Activated CD8-positive, alpha-beta memory T cell treated with anti-CD3 and anti-CD28 coated beads for 48 hours (primary cell): ENCODE results near the gene MGAT1.
"Not testable (repeated sequence)": the region's sequence is repeated elsewhere in the genome, so short reads cannot be mapped to it uniquely, and the experiment has no call there.

Source experiments
- DNase-seq, 3 experiments: peaks; one replicate each; pipeline ENCODE4 v3.0.0-alpha.2; 2020; ENCODE audit warnings: low read depth in 2 of 3, low spot score in 2 of 3

Gene MGAT1

DNA sequence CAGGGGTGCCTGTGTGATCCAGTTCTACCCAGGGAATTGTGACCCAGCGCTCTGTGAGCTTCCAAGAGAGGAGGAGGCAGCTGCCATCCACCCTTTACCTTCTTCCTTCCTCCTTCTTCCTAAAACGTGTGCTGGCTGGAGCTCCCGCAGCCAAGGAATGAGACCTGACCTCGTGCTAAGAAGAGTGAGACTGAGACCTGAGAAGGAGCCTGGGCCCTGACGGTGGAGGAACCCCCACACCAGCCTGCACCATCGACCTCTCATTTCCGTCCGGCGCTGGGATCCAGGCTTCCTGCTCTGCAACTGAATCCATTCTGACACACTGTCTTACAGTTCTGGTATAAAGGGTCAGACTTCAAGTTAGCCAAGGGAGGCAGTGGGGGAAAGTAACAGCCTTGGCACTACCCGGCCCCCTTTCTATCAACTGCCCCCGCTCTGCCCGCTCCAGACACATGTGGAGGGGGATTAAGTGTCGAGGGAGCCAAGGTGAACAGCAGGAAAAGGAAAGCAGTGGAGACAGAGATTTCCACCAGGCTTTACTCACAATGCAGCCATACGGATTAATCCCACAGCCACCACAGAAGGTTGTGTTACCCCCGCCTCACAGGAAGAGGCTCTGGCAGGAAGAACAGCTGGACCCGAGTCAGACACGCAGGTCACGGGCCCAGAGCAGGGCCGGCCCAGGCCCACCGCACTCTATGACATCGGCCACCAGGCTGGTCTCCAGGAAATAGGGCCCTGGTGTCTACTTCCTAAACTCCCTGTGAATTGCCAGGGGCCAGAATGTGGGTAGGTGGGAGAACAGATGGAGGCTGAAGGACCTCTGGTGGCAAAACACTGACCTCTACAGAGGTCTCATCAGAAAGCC, 15.8 kb downstream of the MGAT1 start:
- no peak for DNase-seq

DNA sequence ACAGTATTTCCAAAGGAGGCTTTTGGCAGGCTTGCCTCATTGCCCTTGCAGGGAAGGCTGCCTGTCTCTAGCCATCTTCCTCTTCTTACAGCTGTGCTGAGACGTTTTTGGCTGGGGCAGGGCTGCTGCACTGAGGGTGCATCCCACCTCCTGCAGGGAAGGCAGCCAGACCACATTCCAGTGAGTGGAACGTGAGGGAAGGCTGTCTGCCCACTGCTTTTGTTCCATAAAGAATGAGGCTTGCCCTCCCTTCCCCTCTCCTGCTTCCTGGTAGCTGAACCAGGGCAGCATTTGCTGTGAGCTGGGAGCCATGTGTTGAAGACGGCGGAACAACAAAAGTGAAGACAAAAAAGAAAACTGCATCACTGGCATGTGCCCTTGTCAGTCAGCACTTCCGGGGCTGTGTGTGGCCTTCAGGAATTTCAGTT, 16.8 kb downstream of the MGAT1 start:
- no peak for DNase-seq

DNA sequence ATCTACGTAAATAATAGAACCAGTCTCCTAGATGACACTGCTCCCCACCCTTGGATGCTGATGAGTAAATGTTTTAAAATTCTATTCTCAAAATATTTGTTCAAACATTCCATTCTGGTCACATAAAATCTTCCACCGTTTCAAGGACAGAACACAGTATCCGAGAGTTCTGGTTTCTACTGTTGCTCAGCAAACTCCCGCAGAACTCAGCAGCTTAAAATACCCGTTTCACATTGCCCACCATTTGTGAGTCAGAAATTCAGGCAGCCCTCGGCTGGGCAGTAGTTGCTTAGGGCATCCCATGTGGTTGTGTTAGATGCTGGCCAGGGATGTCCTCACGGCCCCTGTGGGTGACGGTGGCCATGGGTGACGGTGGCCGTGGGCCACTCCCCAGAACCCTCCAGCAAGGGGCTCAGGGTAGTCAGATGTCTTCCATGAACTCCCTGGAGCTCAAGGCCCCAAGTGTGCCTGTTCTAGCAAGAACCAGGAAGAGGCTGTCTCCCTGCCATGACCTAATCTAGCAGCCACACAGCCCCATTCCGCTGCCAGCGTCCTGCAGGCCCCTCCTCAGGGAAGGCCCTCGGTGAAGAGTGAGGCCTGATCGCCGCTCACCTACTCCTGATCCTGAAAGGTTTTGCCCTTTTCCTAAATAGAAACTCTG, 17.4 kb downstream of the MGAT1 start:
- no peak for DNase-seq

DNA sequence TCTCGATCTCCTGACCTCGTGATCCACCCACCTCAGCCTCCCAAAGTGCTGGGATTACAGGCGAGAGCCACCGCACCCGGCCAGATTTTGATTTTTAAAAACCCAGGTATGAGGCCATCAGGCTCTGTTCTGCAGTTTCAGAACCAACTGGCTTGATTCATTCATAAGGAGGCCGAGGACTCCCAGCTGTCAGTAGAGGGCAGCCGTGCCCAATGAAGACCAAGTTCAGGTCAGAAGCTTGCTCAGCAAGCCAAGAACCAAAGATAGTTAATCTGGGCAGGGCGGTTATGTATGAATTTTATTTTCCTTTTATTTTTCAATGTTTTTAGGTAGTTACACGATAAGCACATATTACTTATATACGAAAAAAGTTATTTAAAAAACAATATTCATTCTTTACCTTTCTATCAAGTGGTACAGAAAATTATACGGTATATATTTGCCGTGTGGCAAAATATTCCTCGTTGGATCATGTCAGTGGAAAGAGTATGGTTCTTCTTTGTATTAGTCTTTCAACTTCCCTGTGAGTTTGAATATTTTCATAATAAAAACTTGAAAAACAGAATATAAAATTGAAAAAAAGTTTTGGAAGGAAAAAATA, 18.0 kb downstream of the MGAT1 start:
- DNase-seq = no peak

DNA sequence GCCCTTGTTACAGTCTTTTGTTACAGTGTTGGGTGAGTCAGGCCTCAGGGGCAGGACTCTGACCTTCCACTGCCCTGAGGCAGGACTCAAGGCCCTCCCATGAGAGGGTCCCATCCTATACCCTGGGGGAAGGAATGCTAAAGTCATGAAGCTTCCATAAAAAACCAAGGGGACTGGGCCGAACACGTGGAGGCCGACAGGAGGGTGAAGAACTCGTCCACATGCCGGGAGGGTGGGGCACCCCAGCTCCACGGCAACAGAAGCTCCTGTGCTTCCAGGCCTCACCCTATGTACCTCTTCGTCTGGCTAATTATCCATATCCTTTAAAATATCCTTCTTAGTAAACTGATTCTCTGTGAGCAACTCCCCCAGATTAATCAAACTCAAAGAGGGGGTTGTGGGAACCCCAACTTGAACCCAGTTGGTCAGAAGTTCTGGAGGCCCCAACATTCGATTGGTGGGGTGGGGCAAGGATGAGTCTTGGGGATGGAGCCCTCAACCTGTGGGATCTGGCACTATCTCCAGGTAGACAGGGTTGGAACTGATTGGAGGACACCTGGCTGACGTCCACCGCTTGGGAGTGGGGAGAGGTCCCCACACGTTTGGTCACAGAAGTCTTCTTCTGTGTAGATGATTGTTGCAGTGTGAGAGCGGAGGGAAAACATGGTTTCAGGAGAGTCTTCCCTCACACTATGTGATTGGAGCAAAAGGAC, 19.1 kb downstream of the MGAT1 start:
- DNase-seq = no peak

DNA sequence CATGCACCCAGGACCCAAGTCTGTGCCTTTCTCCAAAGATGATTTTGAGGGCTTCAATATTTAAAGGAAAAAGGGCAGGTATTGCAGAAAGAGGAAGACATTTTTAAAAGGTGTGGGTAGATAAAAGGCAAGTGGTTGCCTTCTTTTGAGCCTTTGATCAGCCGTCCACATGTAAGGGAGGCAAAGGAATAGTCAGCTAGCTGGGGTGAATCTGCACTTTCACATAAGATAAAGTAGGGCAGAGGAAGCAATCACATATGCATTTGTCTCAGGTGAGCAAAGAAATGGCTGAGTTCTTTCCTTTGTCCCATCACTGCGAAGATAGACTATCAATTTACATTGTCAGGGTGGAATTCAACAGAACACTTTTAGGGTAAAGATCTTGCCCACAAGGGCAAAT, 19.9 kb downstream of the MGAT1 start:
- no peak for DNase-seq

DNA sequence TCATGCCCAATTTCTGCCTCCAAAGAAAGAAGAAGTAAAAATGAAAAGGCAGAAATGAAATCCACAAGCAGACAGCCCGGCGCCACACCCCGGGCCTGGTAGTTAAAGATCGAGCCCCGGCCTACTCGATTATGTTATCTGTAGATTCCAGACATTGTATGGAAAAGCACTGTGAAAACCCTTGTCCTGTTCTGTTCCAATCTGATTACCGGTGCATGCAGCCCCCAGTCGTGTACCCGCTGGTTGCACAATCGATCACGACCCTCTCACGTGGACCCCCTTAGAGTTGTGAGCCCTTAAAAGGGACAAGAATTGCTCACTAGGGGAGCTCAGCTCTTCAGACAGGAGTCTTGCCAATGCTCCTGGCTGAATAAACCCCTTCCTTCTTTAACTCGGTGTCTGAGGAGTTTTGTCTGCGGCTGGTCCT, 20.7 kb downstream of the MGAT1 start:
- DNase-seq = not testable (repeated sequence)

DNA sequence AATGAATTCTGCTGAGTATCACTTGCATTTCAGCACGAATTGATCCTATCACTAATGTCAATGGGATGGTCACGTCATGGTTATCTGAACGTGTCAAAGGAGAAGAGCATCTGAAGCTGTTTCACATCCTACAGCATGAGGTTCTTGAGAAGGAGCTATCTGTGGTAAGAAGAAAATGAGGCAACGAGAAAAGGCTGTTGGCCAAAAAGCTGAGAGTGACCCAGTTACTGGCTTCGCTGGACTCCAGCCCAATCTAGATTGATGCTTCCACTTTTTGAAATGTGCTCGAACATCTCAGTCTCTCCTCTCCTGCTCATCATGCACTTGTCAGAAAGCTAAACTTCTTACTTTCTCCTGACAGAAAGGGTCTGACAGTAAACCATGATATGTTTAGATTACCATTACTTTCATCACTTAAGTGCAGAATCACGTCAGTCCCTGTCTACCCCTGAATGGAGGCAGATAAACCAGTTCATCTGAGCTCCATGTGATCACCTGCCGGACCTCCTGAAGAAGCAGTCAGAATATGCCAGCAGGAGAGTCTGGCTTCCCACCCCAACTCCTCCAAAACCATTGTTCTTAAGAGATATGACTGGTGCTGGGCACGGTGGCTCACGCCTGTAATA, 22.5 kb downstream of the MGAT1 start:
- DNase-seq = no peak

DNA sequence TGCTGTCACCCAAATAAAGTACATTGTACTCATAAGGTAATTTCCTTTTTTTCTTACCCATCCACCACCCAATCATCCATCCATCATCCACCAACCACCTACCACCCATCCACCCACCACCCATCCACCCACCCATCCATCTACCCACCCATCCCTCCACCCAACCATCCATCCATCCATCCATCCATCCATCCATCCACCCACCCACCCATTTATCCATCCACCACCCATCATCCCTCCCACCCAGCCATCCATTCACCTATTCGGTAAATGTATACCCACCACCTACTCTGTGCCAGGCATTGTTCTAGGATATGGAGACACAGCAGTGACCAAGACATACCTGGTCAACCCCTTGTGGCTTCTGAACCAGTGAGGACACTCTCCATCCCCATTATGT, 25.1 kb downstream of the MGAT1 start:
- DNase-seq = no peak

DNA sequence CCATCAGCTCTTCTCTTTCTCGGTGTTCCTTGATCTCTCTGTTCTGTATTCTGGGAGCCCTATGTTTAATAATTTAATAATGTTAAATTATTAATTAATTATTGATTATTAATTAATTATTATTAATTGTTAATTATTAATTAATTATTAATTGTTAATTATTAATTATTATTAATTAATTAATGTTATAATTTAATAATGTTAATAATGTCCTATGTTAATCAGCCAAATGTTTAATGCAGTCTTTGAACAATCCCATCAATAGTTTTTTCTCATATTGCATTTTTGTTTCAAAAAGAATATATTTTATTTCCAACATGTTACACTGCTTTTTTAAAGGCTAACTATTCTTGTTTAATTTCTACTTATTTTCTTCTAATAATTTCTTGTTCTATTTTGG, 26.2 kb downstream of the MGAT1 start:
- no peak for DNase-seq

DNA sequence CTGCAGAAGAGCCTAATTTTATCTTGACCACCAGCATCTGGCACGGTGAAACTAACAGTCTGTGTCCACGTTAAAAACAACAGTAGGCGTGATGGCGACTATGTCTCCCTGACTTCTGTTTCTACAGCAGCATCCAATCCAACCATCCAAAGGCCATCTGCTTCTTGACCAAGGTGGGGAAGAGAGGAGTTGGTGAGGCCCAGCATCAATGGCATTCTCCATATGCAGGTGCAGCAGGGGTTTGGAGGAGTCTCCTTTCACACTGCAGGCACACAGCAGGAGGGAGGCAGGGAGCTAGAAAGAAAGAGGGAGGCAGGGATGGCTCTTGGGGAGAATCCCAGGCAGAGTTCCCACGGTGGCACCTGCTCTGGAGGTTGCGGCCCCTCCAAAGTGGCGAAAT, 27.0 kb downstream of the MGAT1 start:
- DNase-seq = no peak

DNA sequence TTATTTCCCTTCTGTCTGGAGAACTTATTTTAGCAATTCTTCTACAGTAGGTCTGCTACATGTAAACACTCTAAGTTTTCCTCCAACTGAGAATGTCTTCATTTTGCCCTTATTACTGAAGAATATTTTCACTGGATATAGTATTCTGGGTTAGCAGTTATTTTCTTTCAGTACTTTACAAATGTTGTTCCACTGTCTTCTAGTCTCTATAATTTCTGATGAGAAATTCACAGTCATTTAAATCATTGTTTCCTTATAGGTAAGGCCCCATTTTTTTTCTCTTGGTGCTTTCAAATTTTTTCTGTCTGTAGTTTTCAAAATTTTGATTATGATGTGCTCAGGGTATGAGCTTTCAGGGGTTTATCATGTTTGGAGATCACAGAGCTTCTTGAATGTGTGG, 30.8 kb downstream of the MGAT1 start:
- DNase-seq = no peak

DNA sequence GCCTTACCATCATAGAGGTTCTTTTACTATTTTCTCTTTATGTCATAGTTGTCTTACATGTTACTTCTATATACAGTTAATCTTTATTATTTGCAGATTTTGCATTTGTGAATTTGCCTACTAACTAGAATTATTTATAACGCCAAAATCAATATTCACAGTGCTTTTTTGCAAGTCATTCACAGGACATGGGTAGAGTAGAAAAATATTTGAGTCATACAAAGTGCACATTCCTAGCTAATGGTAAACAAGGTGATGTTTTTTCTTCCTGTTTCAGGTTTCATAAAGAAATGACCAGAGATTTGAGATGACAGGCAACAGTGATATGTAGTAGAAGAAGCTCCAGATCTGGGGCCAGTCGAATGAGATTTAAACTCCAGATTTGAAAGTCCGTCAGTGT, 32.8 kb downstream of the MGAT1 start:
- no peak for DNase-seq

DNA sequence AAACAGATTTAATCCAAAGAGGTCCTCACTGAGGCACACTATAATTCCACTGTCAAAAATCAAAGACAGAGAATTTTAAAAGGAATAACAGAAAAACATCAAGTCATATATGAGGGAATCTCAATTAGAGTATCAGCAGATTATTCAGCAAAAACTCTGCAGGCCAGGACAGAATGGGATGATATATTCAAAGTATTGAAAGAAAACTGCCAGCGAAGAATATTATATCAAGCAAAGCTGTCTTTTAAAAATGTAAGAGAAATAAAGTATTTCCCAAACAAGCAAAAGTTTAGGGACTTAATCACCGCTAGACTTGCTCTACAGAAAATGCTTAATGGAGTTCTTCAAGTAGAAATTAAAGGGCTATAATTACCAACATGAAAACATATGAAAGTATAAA, 47.0 kb downstream of the MGAT1 start:
- DNase-seq = no peak

DNA sequence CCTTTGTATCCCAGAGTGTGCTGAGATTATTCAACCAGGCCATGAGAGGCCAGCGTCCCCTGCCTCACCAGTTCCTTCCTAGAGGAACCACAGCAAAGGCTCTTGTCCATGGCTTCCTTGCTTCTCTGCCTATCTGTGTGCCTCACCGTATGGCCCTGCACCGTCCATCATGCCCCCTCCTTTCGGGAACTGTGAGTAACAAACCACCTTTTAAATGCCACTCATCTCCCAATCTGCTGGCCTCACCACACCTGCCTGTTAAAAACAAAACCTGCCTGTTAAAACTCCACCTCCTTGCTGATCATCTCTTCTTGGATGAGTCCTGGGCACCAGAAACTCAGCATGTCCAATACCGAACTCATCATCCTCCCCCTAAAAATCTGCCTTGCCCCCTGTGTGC, 58.4 kb downstream of the MGAT1 start:
- DNase-seq = no peak

DNA sequence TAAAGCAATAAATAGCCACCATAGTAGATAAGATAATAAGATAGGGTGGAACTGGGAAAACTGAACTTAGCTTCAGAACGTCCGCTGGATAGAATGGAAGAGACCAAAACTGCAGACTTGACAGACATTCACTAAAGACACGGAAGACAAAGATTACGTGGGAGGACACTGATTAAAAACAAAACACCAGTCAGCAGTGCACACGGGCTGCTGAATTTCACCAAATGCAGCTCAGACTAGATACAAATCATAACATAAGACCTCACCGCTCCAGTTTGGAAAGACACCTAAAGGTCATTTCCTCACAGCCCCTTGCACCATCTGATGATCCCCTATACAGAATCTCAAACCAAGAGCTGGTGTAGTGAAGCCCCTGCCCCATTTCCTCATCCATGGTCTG, 59.9 kb downstream of the MGAT1 start:
- no peak for DNase-seq

DNA sequence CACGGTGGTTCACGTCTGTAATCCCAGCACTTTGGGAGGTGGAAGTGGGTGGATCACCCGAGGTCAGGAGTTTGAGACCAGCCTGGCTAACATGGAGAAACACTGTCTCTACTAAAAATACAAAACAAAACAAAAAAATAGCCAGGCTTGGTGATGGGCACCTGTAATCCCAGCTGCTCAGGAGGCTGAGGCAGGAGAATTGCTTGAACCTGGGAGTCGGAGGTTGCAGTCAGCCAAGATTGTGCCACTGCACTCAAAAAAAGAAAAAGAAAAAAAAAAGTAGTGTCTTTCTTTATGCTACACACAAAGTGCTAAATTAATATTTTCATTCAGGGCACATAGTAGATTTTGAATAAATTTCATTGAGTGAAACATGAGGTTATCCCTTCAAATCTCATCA, 61.7 kb downstream of the MGAT1 start:
- not testable (repeated sequence) for DNase-seq

DNA sequence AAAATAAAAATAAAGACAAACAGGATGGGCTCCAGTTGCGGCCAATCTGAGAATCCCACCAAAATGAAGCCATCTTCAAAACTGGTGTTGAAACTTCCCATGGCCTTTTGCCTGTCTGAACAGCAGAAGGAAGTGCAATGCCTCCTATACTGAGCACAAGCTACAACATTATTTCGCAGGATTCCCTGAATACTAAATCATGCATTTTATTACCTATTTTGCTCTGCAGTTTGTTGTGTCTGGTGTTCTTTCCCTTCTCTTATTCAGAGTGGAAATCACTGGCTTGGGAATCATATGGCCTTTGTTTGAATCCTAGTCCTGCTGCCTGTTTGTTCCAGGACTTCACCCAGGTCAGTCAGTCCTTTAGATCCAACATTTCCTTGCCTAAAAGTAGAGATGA, 62.6 kb downstream of the MGAT1 start, which contains the start of gene OR2Y1:
OR2Y1 (minus strand) TSS at position 101 of the 400 bp plus-strand sequence; CDS start at position 101, 0 bp downstream.
- DNase-seq = no peak

DNA sequence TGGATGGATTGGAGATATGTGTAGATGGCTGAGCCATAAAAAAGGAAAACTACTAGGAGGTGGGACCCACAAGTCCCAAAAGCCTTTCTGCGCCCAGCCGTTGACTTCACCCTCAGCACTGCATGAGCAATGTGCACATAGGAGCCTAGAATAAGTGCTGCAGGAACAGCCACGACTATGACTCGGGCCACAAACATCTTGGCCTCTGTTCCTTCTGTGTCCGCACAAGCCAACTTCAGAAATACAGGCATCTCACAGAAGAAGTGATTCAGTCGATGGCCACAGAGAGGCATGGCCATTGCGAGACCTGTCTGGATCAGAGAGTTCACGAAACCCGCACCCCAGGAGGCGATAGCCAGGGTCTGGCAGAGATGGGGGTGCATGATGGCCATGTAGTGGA, 63.3 kb downstream of the MGAT1 start:
- no peak for DNase-seq

DNA sequence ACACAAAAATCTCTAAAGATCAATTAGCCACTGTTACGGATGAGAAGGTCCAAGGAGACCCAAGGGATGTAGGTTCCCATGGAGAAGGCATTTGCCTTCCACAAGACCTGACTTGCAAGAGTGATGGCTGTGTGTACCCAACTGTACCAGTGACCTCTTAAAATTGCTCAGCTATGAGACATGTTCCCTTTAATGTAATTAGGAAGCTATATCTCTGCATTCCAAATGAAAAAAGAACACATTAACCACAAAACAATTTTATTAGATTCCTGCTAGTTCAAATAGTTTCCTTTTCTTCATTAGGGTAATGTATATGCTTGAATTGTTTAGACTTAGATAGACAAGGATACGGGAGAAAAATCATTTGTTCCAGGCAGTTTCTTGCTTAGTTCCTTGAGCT, 66.1 kb downstream of the MGAT1 start:
- no peak for DNase-seq
